ENCODE measurements around the gene CACNA1D. TPM values are rescaled to one million over a fixed set of nuclear protein-coding genes. Genes with fewer than 3 reads are reported as not detected.

CACNA1D gene
- total and polyA plus RNA-seq, 5 donors from 2014 or later: 0.03 to 0.44 TPM; not detected in 3

- Mint-ChIP-seq H3K9me3 (no peaks in the 10 kb centered on the region), H3K4me3 (peak overlapping the region in 2 of 4 donors; percentile 21 to 52)
- peaks cover 20% of the 10 kb centered on the region for H3K4me1 ChIP-seq (ENCODE audit: control insufficient read depth, insufficient read depth, low read length, poor library complexity, severe bottlenecking)
Measured at GRCh38 chr3:53753518-53754183, 259.2 kb downstream of the CACNA1D start.

GRCh38 chr3:53754325-53754724 is 259.9 kb downstream of the CACNA1D start:
- ATAC-seq (ENCODE audit: low read depth in 2 of 2) (no peak), DNase-seq (no peak)
- H3K4me1 Mint-ChIP-seq: peaks cover 10 to 28% (median 18%) of the 10 kb centered on the region in 4 donors
- no peaks in the 10 kb centered on the region for H3K27me3 Mint-ChIP-seq
- Histone ChIP-seq H3K36me3 (ENCODE audit: control insufficient read depth, insufficient read depth, low read length) (no peaks in the 10 kb centered on the region), H3K27me3 (ENCODE audit: control insufficient read depth, insufficient read depth, low read length) (no peaks in the 10 kb centered on the region), H3K9me3 (ENCODE audit: control insufficient read depth in 2 of 2, low read length in 2 of 2) (no peaks in the 10 kb centered on the region), H3K27ac (ENCODE audit: insufficient read depth, low read length, poor library complexity, severe bottlenecking) (peak overlapping the region; percentile 15), H3K4me3 (ENCODE audit: low read depth, low read length) (peak overlapping the region; percentile 54), H3K4me1 (ENCODE audit: control insufficient read depth, insufficient read depth, low read length, poor library complexity, severe bottlenecking) (peaks cover 20% of the 10 kb centered on the region)
- no peaks in the 10 kb centered on the region for H3K9me3 Mint-ChIP-seq
- H3K4me3 Mint-ChIP-seq: no peak overlapping the region
- H3K36me3 Mint-ChIP-seq: no peaks in the 10 kb centered on the region
- peak overlapping the region in 2 of 3 donors; percentile 19 to 54 for H3K27ac Mint-ChIP-seq

More at GRCh38 chr3:53753518-53754183, 259.2 kb downstream of the CACNA1D start:
- peak in 2 of 3 donors; percentile 39 to 86 for DNase-seq
- Histone ChIP-seq H3K9me3 (ENCODE audit: control insufficient read depth in 2 of 2, low read length in 2 of 2) (no peaks in the 10 kb centered on the region), H3K27me3 (ENCODE audit: control insufficient read depth, insufficient read depth, low read length) (no peaks in the 10 kb centered on the region), H3K27ac (ENCODE audit: insufficient read depth, low read length, poor library complexity, severe bottlenecking) (peak overlapping the region; percentile 39), H3K4me3 (ENCODE audit: low read depth, low read length) (peak overlapping the region; percentile 54), H3K36me3 (ENCODE audit: control insufficient read depth, insufficient read depth, low read length) (no peaks in the 10 kb centered on the region)
- Mint-ChIP-seq H3K4me1 (peaks cover 10 to 28% (median 19%) of the 10 kb centered on the region in 4 donors), H3K27me3 (no peaks in the 10 kb centered on the region), H3K27ac (peak overlapping the region in 2 of 3 donors; percentile 19 to 63), H3K36me3 (no peaks in the 10 kb centered on the region)
- ATAC-seq (ENCODE audit: low read depth in 2 of 2): peak; percentile 76 to 78

GRCh38 chr3:53758846-53759245 is 264.4 kb downstream of the CACNA1D start:
- Histone ChIP-seq H3K27ac (ENCODE audit: insufficient read depth, low read length, poor library complexity, severe bottlenecking) (no peak overlapping the region), H3K4me1 (ENCODE audit: control insufficient read depth, insufficient read depth, low read length, poor library complexity, severe bottlenecking) (peaks cover 8% of the 10 kb centered on the region), H3K4me3 (ENCODE audit: low read depth, low read length) (no peak overlapping the region), H3K36me3 (ENCODE audit: control insufficient read depth, insufficient read depth, low read length) (no peaks in the 10 kb centered on the region), H3K9me3 (ENCODE audit: control insufficient read depth in 2 of 2, low read length in 2 of 2) (no peaks in the 10 kb centered on the region), H3K27me3 (ENCODE audit: control insufficient read depth, insufficient read depth, low read length) (no peaks in the 10 kb centered on the region)
- H3K4me3 Mint-ChIP-seq: no peak overlapping the region
- H3K9me3 Mint-ChIP-seq: no peaks in the 10 kb centered on the region
- no peak for ATAC-seq (ENCODE audit: low read depth in 2 of 2)
- no peak for DNase-seq
- no peaks in the 10 kb centered on the region for H3K27me3 Mint-ChIP-seq
- H3K4me1 Mint-ChIP-seq: peaks cover 5 to 13% (median 9%) of the 10 kb centered on the region in 4 donors
- no peaks in the 10 kb centered on the region for H3K36me3 Mint-ChIP-seq
- H3K27ac Mint-ChIP-seq: no peak overlapping the region

GRCh38 chr3:53763353-53763752 is 268.9 kb downstream of the CACNA1D start:
- ATAC-seq (ENCODE audit: low read depth in 2 of 2): no peak
- no peaks in the 10 kb centered on the region for H3K27me3 ChIP-seq (ENCODE audit: control insufficient read depth, insufficient read depth, low read length)
- no peaks in the 10 kb centered on the region for H3K4me1 Mint-ChIP-seq

DNA sequence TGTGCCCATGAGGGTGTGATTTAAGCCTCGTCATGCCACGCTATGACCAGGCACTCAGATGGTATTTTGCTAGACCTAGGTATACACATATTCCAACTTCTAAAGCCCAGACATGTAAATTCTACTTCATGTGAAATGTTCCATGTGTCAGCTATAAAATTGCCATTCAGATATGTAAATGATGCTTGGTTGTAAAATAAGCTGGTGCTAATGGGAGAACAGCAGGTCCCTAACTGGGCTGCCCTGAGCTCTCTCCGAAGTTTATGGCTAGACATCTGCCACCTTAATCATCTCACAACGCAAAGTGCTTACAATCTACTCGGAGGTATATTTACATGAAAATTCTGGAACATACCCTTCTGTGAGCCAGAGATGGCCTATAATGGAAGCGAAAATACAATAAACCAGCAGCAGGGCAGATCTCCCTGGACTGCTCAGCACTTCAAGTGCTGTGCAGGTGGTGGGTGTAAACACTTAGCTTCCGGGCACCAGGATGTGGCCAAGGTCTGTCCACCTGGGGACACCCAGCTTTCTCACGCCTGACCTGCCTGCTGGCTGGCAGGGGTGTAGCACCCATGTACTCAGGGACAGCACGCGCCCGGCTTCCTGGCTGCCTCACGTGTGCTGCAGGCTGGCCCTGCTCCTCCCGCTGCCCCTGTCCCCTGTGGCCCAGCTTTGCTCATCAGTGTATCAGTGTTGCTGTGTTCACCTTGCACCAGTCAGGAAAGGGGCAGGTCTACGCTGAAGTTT is 269.8 kb downstream of the CACNA1D start:
- DNase-seq (no peak), ATAC-seq (ENCODE audit: low read depth in 2 of 2) (no peak)
- no peak overlapping the region for H3K4me3 ChIP-seq (ENCODE audit: low read depth, low read length)
- Mint-ChIP-seq H3K27ac (no peak overlapping the region), H3K9me3 (no peaks in the 10 kb centered on the region), H3K36me3 (no peaks in the 10 kb centered on the region), H3K4me3 (no peak overlapping the region), H3K4me1 (no peaks in the 10 kb centered on the region), H3K27me3 (peaks cover 13% of the 10 kb centered on the region)
- no peak overlapping the region for H3K27ac ChIP-seq (ENCODE audit: insufficient read depth, low read length, poor library complexity, severe bottlenecking)
- no peaks in the 10 kb centered on the region for H3K36me3 ChIP-seq (ENCODE audit: control insufficient read depth, insufficient read depth, low read length)
- H3K4me1 ChIP-seq (ENCODE audit: control insufficient read depth, insufficient read depth, low read length, poor library complexity, severe bottlenecking): no peaks in the 10 kb centered on the region
- H3K9me3 ChIP-seq (ENCODE audit: control insufficient read depth in 2 of 2, low read length in 2 of 2): no peaks in the 10 kb centered on the region
- no peaks in the 10 kb centered on the region for H3K27me3 ChIP-seq (ENCODE audit: control insufficient read depth, insufficient read depth, low read length)

More at GRCh38 chr3:53763353-53763752, 268.9 kb downstream of the CACNA1D start:
- Mint-ChIP-seq H3K36me3 (no peaks in the 10 kb centered on the region), H3K4me3 (no peak overlapping the region), H3K9me3 (no peaks in the 10 kb centered on the region), H3K27me3 (peaks cover 13% of the 10 kb centered on the region), H3K27ac (no peak overlapping the region)
- Histone ChIP-seq H3K4me3 (ENCODE audit: low read depth, low read length) (no peak overlapping the region), H3K36me3 (ENCODE audit: control insufficient read depth, insufficient read depth, low read length) (no peaks in the 10 kb centered on the region), H3K27ac (ENCODE audit: insufficient read depth, low read length, poor library complexity, severe bottlenecking) (no peak overlapping the region), H3K9me3 (ENCODE audit: control insufficient read depth in 2 of 2, low read length in 2 of 2) (no peaks in the 10 kb centered on the region), H3K4me1 (ENCODE audit: control insufficient read depth, insufficient read depth, low read length, poor library complexity, severe bottlenecking) (no peaks in the 10 kb centered on the region)
- no peak for DNase-seq

- no peaks in the 10 kb centered on the region for H3K27me3 ChIP-seq (ENCODE audit: control insufficient read depth, insufficient read depth, low read length)
- no peaks in the 10 kb centered on the region for H3K9me3 ChIP-seq (ENCODE audit: control insufficient read depth in 2 of 2, low read length in 2 of 2)
- no peak overlapping the region for H3K4me3 Mint-ChIP-seq
- no peak overlapping the region for H3K4me3 ChIP-seq (ENCODE audit: low read depth, low read length)
- H3K36me3 ChIP-seq (ENCODE audit: control insufficient read depth, insufficient read depth, low read length): no peaks in the 10 kb centered on the region
- H3K4me1 ChIP-seq (ENCODE audit: control insufficient read depth, insufficient read depth, low read length, poor library complexity, severe bottlenecking): no peaks in the 10 kb centered on the region
- H3K27me3 Mint-ChIP-seq: peaks cover 18% of the 10 kb centered on the region
- no peak overlapping the region for H3K27ac ChIP-seq (ENCODE audit: insufficient read depth, low read length, poor library complexity, severe bottlenecking)
- peak overlapping the region in 1 of 3 donors; percentile 26 for H3K27ac Mint-ChIP-seq
- no peaks in the 10 kb centered on the region for H3K9me3 Mint-ChIP-seq
- ATAC-seq (ENCODE audit: low read depth in 2 of 2) (no peak), DNase-seq (no peak)
- peaks cover 0 to 2% (median 0%) of the 10 kb centered on the region in 4 donors for H3K4me1 Mint-ChIP-seq
- H3K36me3 Mint-ChIP-seq: no peaks in the 10 kb centered on the region
Measured at GRCh38 chr3:53765753-53766152, 271.3 kb downstream of the CACNA1D start.

DNA sequence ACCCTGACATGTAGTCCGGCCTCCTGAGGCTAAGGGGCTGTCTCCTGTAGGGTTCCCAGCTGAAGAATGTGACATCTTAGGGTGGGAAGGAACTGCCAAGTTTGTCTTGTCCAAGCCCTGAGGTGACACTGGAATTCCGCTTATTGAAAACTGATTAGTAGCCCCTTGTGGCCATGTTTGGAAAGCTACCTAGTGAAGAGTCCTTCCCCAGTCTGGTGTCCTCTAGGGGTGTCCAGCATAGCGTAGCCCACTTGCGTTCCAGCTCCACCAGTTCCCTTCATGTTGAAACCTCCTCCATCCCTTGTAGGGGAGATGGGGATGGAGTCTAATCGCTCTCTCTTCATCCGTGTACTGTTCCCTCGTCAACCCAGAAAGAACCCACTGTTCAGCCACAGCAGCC is 272.3 kb downstream of the CACNA1D start:
- Histone ChIP-seq H3K4me3 (ENCODE audit: low read depth, low read length) (no peak overlapping the region), H3K36me3 (ENCODE audit: control insufficient read depth, insufficient read depth, low read length) (no peaks in the 10 kb centered on the region), H3K4me1 (ENCODE audit: control insufficient read depth, insufficient read depth, low read length, poor library complexity, severe bottlenecking) (no peaks in the 10 kb centered on the region), H3K27ac (ENCODE audit: insufficient read depth, low read length, poor library complexity, severe bottlenecking) (no peak overlapping the region), H3K27me3 (ENCODE audit: control insufficient read depth, insufficient read depth, low read length) (no peaks in the 10 kb centered on the region), H3K9me3 (ENCODE audit: control insufficient read depth in 2 of 2, low read length in 2 of 2) (no peaks in the 10 kb centered on the region)
- Mint-ChIP-seq H3K36me3 (no peaks in the 10 kb centered on the region), H3K9me3 (no peaks in the 10 kb centered on the region), H3K27ac (no peak overlapping the region), H3K4me3 (no peak overlapping the region), H3K27me3 (peaks cover 18% of the 10 kb centered on the region), H3K4me1 (peaks cover 0 to 2% (median 0%) of the 10 kb centered on the region in 4 donors)
- no peak for DNase-seq
- no peak for ATAC-seq (ENCODE audit: low read depth in 2 of 2)
